H1 (cell line): ENCODE results near the gene LRP11. TPM values are rescaled to one million over a fixed set of nuclear protein-coding genes. Genes with fewer than 3 reads are reported as not detected.

Experiments
- SRF ChIP-seq: IDR thresholded peaks from 2 replicates; pipeline ENCODE4 v1.6.1; 2011; ENCODE audit warnings: mild to moderate bottlenecking, low read depth, low read length, moderate library complexity
- TAF7 ChIP-seq: optimal IDR thresholded peaks from 2 replicates; pipeline ENCODE3; 2011; ENCODE audit warnings: low read depth, mild to moderate bottlenecking, inconsistent platforms, low read length, moderate library complexity, borderline replicate concordance
- ZNF274 ChIP-seq: IDR thresholded peaks from 2 replicates; pipeline ENCODE4 v1.7.0; 2012; ENCODE audit warnings: low read length, borderline replicate concordance; ENCODE audit errors: extremely low read depth
- polyA plus RNA-seq, 7 experiments: library from polyadenylated mRNA; depleted of rRNA in 3 of 7; stranded (reverse) in 5 of 7; unstranded in 2 of 7; fragments of >200 nt in 5 of 7; fragments of 200-250 nt in 2 of 7; gene quantifications; 1 replicate in 5 of 7; 2 replicates in 1 of 7; 4 replicates in 1 of 7; pipeline versions ENCODE4 v1.2.1 to v1.2.3, GENCODE V29; 2011 to 2013; ENCODE audit warnings: missing spikeins in 2 of 7, mixed read lengths in 2 of 7
- total RNA-seq: library from RNA; stranded (reverse); fragmentation: NEBNext Ultra II Directional; extraction: Animal tissue kit (Norgen Biotek cat#: 25700); gene quantifications from 2 replicates; pipeline ENCODE4 v1.2.1, GENCODE V29; 2021

Gene LRP11
- total and polyA plus RNA-seq, 2 of the 8 experiments (the other 6 are each of a cell fraction or from before 2014, with no cell fraction given): 11.0 to 20.0 TPM

DNA sequence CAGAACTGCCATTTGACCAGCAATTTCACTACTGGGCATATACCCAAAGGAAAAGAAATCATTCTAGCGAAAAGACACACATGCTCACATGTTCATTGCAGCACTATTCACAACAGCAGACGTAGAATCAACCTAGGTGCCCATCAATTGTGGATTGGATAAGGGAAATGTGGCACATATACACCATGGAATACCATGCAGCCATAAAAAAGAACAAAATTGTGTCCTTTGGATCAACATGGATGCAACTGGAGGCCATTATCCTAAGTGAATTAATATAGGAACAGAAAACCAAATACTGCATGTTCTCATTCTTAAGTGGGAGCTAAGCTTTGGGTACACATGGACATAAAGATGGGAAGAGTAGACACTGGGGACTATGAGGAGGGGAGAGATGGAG, 17.7 kb upstream of the LRP11 start (continued):
- TF ChIP-seq ZNF274 (no peak), TAF7 (no peak), SRF (no peak)
